K562 (cell line): ENCODE results near the gene CDC42SE2. TPM values are rescaled to one million over a fixed set of nuclear protein-coding genes. Genes with fewer than 3 reads are reported as not detected.

Source experiments
- ATAC-seq: fragments of 200-7000 bp; cut with Tn5 transposase; 3 replicates; pipeline ENCODE4 v1.9.1; 2020; ENCODE audit warnings: moderate library complexity
- BruUV-seq: library from RNA; stranded (reverse); fragments of 400-500 nt; replicated peaks from 2 replicates; lab custom pipeline; 2021; lab: Mats Ljungman, UMichigan
- CTCF ChIA-PET: fragments of 300-600 bp; formaldehyde crosslinking; extraction: SDS; loops from one replicate; lab custom pipeline; 2021; ENCODE audit warnings: low intra/inter-chr PET ratio; lab: Yijun Ruan, JAX
- POLR2A ChIA-PET: fragments of 300-600, 350-650 bp; sonication (Branson Sonifier 250); formaldehyde crosslinking; extraction: SDS; loops from one replicate; lab custom pipeline; 2021; ENCODE audit warnings: antibody characterized with exemption, inconsistent platforms; lab: Yijun Ruan, JAX
- DNase-seq, 4 experiments: peaks; one replicate each; pipeline versions ENCODE4 v3.0.0 to v3.0.0-alpha.2; 2011 to 2018; ENCODE audit warnings: low spot score in 3 of 4, mixed read lengths in 3 of 4; ENCODE audit errors: extremely low read depth in 1 of 4
- FAIRE-seq: peaks from 2 replicates; lab custom pipeline; 2011; peaks lifted over from hg19 to GRCh38; lab: Jason Lieb, UNC
- H2AFZ ChIP-seq: 2 replicates; pipeline ENCODE4 v1.6.0; 2011; ENCODE audit warnings: low read depth, low read length, control low read depth, inconsistent platforms
- H3K27ac ChIP-seq: fragments of 200-600 bp; 3 replicates; pipeline ENCODE4 v1.8.0; 2011; ENCODE audit warnings: low read depth, mild to moderate bottlenecking, control low read depth, inconsistent platforms, low read length, moderate library complexity, mixed read lengths; ENCODE audit errors: extremely low read depth
- H3K27me3 ChIP-seq, 2 experiments: fragments of 300-600 bp in 1 of 2; 2 replicates in 1 of 2; 3 replicates in 1 of 2; pipeline versions ENCODE4 v1.6.0 to v1.8.0; 2011; ENCODE audit warnings: inconsistent platforms in 2 of 2, low read length in 2 of 2, mild to moderate bottlenecking in 1 of 2, mixed read lengths in 1 of 2, moderate library complexity in 1 of 2; ENCODE audit not compliant: control insufficient read depth in 2 of 2, insufficient read depth in 2 of 2
- H3K36me3 ChIP-seq: fragments of 300-600 bp; 3 replicates; pipeline ENCODE4 v1.8.0; 2011; ENCODE audit warnings: mild to moderate bottlenecking, low read length, inconsistent platforms; ENCODE audit not compliant: control insufficient read depth, insufficient read depth
- H3K4me1 ChIP-seq, 2 experiments: fragments of 200-600 bp in 1 of 2; replicated peaks in 1 of 2; 2 replicates in 1 of 2; 3 replicates in 1 of 2; pipeline versions ENCODE4 v1.5.1 to v1.8.0; 2011; ENCODE audit warnings: inconsistent platforms in 2 of 2, low read length in 2 of 2, mild to moderate bottlenecking in 1 of 2, mixed read lengths in 1 of 2, moderate library complexity in 1 of 2; ENCODE audit not compliant: control insufficient read depth in 2 of 2, insufficient read depth in 2 of 2
- H3K4me2 ChIP-seq: 2 replicates; pipeline ENCODE4 v1.6.1; 2011; ENCODE audit warnings: low read length, control low read depth, inconsistent platforms, mixed read lengths; ENCODE audit not compliant: insufficient read depth
- H3K4me3 ChIP-seq: fragments of 200-600 bp; sonication (generic), shearing (Covaris generic); 2 replicates; pipeline ENCODE4 v1.5.1; 2016; ENCODE audit warnings: control low read depth, inconsistent platforms
- H3K79me2 ChIP-seq: fragments of 200-600 bp; 3 replicates; pipeline ENCODE4 v1.8.0; 2011; ENCODE audit warnings: low read length, inconsistent platforms; ENCODE audit not compliant: control insufficient read depth, insufficient read depth
- H3K9ac ChIP-seq, 2 experiments: 2 replicates each; pipeline versions ENCODE4 v1.6.0 to v1.6.1; 2011; ENCODE audit warnings: low read depth in 2 of 2, low read length in 2 of 2, control low read depth in 1 of 2, inconsistent platforms in 1 of 2, mild to moderate bottlenecking in 1 of 2, mixed read lengths in 1 of 2; ENCODE audit not compliant: insufficient read depth in 1 of 2
- H3K9me1 ChIP-seq: one replicate; pipeline ENCODE4 v1.6.0; 2011; ENCODE audit warnings: inconsistent platforms, mild to moderate bottlenecking, low read length, moderate library complexity; ENCODE audit not compliant: control insufficient read depth, insufficient read depth
- H3K9me3 ChIP-seq: replicated peaks from 2 replicates; pipeline ENCODE4 v1.5.1; 2011; ENCODE audit warnings: low read depth, low read length, inconsistent platforms; ENCODE audit not compliant: control insufficient read depth, insufficient read depth
- H4K20me1 ChIP-seq: replicated peaks from 2 replicates; pipeline ENCODE4 v1.6.1; 2011; ENCODE audit warnings: low read length, inconsistent platforms, mixed read lengths; ENCODE audit not compliant: control insufficient read depth, insufficient read depth
- ETV6 ChIP-seq, 3 experiments: fragments of 150-350 bp in 1 of 3; sonication (generic) in 1 of 3; formaldehyde crosslinking in 1 of 3; IDR thresholded peaks; 2 replicates each; pipeline versions ENCODE4 v1.6.1 to v1.8.0; 2014 to 2022; ENCODE audit warnings: borderline replicate concordance in 2 of 3, low read depth in 2 of 3, antibody characterized with exemption in 1 of 3, low read length in 1 of 3, mild to moderate bottlenecking in 1 of 3, missing genetic modification reagents in 1 of 3
- FOXP1 ChIP-seq: sonication (generic); formaldehyde crosslinking; IDR thresholded peaks from 2 replicates; pipeline ENCODE4 v1.8.0; 2022; ENCODE audit warnings: mild to moderate bottlenecking, missing genetic modification reagents
- TBP ChIP-seq: optimal IDR thresholded peaks from 2 replicates; pipeline ENCODE3; 2011; ENCODE audit warnings: low read depth, low read length, improper control_type of control experiment
- ZNF41 ChIP-seq: fragments of 250-450 bp; sonication (Bioruptor Pico); conservative IDR thresholded peaks from 2 replicates; pipeline ENCODE4 v1.4.0; 2020; ENCODE audit warnings: mild to moderate bottlenecking
- WGBS: fragments of 100-300 bp; shearing (Covaris generic); methylation state at CpG from one replicate; pipeline ENCODE4 v1.1.6; 2016; ENCODE audit warnings: low coverage, mixed read lengths; ENCODE audit not compliant: insufficient coverage; ENCODE audit errors: missing lambda C conversion rate; 5-methylcytosine and 5-hydroxymethylcytosine counted together
- in situ Hi-C: fragments of 300-500 bp; cut with MboI; formaldehyde crosslinking; loops from 4 replicates; pipeline ENCODE4 v1.15.0; 2018; ENCODE audit warnings: inconsistent platforms, mixed read lengths
- intact Hi-C: fragments of 100-400 bp; cut with micrococcal nuclease; formaldehyde crosslinking; loops from 2 replicates; pipeline ENCODE4 v1.14.2; 2022
- polyA plus RNA-seq, 8 experiments: library from polyadenylated mRNA; depleted of rRNA in 4 of 8; stranded (reverse) in 5 of 8; unstranded in 3 of 8; fragments of >200 nt; fragmentation: Nextera tagmentation in 2 of 8; fragmentation: Illumina TruSeq in 1 of 8; extraction: Ambion mirVana in 2 of 8; extraction: Trizol in 1 of 8; gene quantifications; 2 replicates each; pipeline versions ENCODE4 v1.2.1 to v1.2.3, GENCODE V29; 2011 to 2014; ENCODE audit warnings: inconsistent platforms in 1 of 8, missing spikeins in 1 of 8
- total RNA-seq, 7 experiments: library from RNA; depleted of rRNA in 6 of 7; stranded (reverse); fragments of >200 nt in 6 of 7; fragmentation: Illumina TruSeq in 2 of 7; extraction: Trizol in 2 of 7; gene quantifications; 2 replicates each; pipeline versions ENCODE4 v1.2.1 to v1.2.3, GENCODE V29; 2011 to 2021; ENCODE audit warnings: low replicate concordance in 1 of 7
- TF ChIP-seq, protein P1 (sequence below): IDR thresholded peaks from 3 replicates; pipeline ENCODE4 v1.6.1; 2011; ENCODE audit warnings: borderline replicate concordance, mild to moderate bottlenecking, moderate library complexity; ENCODE audit not compliant: insufficient read length; ENCODE audit errors: extremely low read depth
- TF ChIP-seq, protein P2 (sequence below): fragments of 200-800 bp; sonication (Bioruptor generic); IDR thresholded peaks from 2 replicates; pipeline ENCODE4 v1.6.1; 2016; ENCODE audit warnings: missing genetic modification characterization, missing compliant biosample characterization

Gene CDC42SE2
- total and polyA plus RNA-seq, 9 of the 15 experiments (the other 6 are each of a cell fraction or from before 2014, with no cell fraction given): 24.8 to 44.3 (median 32.7) TPM

DNA sequence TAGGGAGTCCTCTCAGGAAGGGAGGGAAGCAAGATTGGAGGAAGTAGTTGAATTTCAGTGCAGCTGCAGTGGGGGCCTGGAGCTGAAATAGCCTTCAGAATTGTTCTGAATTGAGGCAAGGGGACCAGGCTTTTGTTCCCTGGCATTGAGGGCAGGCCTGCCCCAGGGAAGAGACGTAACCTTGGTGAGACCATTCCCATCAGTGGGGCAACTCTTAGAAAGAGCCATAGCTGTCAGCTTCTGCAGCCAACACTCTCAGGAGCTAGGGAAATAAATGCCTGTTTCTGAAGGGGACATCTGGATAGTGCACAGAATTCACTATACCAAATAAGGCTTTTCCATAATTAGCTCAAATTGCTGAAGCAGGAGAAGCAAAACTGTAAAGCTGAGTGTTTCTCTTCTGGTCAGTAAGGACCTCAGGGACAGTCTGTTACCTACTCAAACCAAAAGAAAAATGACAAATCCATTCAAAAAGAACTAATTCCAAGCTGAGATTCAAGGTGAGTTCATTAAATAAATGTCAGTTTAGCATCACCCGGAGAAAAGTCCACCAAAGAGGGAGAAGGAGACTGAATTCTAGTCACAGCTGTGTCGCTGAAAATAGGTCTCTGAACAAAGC, 49.1 kb upstream of the CDC42SE2 start:
- no peaks in the 10 kb centered on the region for H3K9me3 ChIP-seq
- in situ Hi-C loops (no loop called here), intact Hi-C loops (no loop called here)
- H3K27me3 ChIP-seq: no peaks in the 10 kb centered on the region
- ChIA-PET CTCF (no interaction called here), POLR2A (interaction anchor here (0.6 to 1.3 kb wide), 3 partner anchors 12 to 14 kb away, joined by 3 to 5 read pairs (median 4); no protein-coding TSS in a partner anchor)
- no peak overlapping the region for H3K4me3 ChIP-seq
- H3K9me1 ChIP-seq: no peaks in the 10 kb centered on the region
- no peaks in the 10 kb centered on the region for H3K36me3 ChIP-seq
- no peak for DNase-seq
- no peak overlapping the region for H3K27ac ChIP-seq
- H3K4me2 ChIP-seq: no peak overlapping the region
- no TSS peak for BruUV-seq
- no peaks in the 10 kb centered on the region for H4K20me1 ChIP-seq
- ATAC-seq: no peak
- peaks cover 0 to 2% of the 10 kb centered on the region in 2 experiments; a peak in 2 of 5 replicates for H3K4me1 ChIP-seq
- no peak for FAIRE-seq
- 9% methylated on average over 3 of the region's 3 CpGs for WGBS
- H3K9ac ChIP-seq: no peak overlapping the region
- no peak overlapping the region for H2AFZ ChIP-seq
- H3K79me2 ChIP-seq: no peaks in the 10 kb centered on the region
- TF ChIP-seq FOXP1 (CRISPR knock-in tag) (no peak), ETV6 (IDR thresholded peaks at IDR 0.05; ENCODE audit: borderline replicate concordance in 1 of 2, low read depth in 2 of 2, low read length in 1 of 2) (no peak), ETV6 (CRISPR knock-in tag; IDR thresholded peaks at IDR 0.05; ENCODE audit: borderline replicate concordance) (no peak), ZNF41 (CRISPR knock-in tag) (no peak), TBP (no peak)
- TF ChIP-seq, protein P1, sequence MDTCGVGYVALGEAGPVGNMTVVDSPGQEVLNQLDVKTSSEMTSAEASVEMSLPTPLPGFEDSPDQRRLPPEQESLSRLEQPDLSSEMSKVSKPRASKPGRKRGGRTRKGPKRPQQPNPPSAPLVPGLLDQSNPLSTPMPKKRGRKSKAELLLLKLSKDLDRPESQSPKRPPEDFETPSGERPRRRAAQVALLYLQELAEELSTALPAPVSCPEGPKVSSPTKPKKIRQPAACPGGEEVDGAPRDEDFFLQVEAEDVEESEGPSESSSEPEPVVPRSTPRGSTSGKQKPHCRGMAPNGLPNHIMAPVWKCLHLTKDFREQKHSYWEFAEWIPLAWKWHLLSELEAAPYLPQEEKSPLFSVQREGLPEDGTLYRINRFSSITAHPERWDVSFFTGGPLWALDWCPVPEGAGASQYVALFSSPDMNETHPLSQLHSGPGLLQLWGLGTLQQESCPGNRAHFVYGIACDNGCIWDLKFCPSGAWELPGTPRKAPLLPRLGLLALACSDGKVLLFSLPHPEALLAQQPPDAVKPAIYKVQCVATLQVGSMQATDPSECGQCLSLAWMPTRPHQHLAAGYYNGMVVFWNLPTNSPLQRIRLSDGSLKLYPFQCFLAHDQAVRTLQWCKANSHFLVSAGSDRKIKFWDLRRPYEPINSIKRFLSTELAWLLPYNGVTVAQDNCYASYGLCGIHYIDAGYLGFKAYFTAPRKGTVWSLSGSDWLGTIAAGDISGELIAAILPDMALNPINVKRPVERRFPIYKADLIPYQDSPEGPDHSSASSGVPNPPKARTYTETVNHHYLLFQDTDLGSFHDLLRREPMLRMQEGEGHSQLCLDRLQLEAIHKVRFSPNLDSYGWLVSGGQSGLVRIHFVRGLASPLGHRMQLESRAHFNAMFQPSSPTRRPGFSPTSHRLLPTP: no peak
- TF ChIP-seq, protein P2, sequence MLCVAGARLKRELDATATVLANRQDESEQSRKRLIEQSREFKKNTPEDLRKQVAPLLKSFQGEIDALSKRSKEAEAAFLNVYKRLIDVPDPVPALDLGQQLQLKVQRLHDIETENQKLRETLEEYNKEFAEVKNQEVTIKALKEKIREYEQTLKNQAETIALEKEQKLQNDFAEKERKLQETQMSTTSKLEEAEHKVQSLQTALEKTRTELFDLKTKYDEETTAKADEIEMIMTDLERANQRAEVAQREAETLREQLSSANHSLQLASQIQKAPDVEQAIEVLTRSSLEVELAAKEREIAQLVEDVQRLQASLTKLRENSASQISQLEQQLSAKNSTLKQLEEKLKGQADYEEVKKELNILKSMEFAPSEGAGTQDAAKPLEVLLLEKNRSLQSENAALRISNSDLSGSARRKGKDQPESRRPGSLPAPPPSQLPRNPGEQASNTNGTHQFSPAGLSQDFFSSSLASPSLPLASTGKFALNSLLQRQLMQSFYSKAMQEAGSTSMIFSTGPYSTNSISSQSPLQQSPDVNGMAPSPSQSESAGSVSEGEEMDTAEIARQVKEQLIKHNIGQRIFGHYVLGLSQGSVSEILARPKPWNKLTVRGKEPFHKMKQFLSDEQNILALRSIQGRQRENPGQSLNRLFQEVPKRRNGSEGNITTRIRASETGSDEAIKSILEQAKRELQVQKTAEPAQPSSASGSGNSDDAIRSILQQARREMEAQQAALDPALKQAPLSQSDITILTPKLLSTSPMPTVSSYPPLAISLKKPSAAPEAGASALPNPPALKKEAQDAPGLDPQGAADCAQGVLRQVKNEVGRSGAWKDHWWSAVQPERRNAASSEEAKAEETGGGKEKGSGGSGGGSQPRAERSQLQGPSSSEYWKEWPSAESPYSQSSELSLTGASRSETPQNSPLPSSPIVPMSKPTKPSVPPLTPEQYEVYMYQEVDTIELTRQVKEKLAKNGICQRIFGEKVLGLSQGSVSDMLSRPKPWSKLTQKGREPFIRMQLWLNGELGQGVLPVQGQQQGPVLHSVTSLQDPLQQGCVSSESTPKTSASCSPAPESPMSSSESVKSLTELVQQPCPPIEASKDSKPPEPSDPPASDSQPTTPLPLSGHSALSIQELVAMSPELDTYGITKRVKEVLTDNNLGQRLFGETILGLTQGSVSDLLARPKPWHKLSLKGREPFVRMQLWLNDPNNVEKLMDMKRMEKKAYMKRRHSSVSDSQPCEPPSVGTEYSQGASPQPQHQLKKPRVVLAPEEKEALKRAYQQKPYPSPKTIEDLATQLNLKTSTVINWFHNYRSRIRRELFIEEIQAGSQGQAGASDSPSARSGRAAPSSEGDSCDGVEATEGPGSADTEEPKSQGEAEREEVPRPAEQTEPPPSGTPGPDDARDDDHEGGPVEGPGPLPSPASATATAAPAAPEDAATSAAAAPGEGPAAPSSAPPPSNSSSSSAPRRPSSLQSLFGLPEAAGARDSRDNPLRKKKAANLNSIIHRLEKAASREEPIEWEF (CRISPR knock-in tag): no peak
